Endothelial cell of umbilical vein (primary cell): ENCODE data around the gene ATP13A2.

Experiments
- CTCF ChIP-seq, 2 donors: IDR thresholded peaks; 1 replicate in 1 of 2; 2 replicates in 1 of 2; pipeline ENCODE4 v1.5.1; 2011; ENCODE audit warnings: low read length in 2 of 2, mild to moderate bottlenecking in 2 of 2, moderate library complexity in 2 of 2, control low read depth in 1 of 2, inconsistent platforms in 1 of 2, low read depth in 1 of 2; ENCODE audit not compliant: insufficient read depth in 1 of 2; ENCODE audit errors: extremely low read depth in 1 of 2
- EZH2 ChIP-seq: IDR thresholded peaks from 2 replicates; pipeline ENCODE4 v1.6.1; 2012; ENCODE audit warnings: borderline replicate concordance, low read depth, mild to moderate bottlenecking, moderate library complexity, low read length, inconsistent platforms; ENCODE audit not compliant: severe bottlenecking
- MAX ChIP-seq: IDR thresholded peaks from 2 replicates; pipeline ENCODE4 v1.6.1; 2011; ENCODE audit not compliant: insufficient read depth, insufficient read length
- POLR2AphosphoS5 ChIP-seq: IDR thresholded peaks from 2 replicates; pipeline ENCODE4 v1.6.1; 2012; ENCODE audit warnings: low read depth, mild to moderate bottlenecking, control low read depth, low read length, moderate library complexity; ENCODE audit not compliant: insufficient read depth

GRCh38 chr1:17061486-17061885, 49.8 kb upstream of the ATP13A2 start:
- TF ChIP-seq CTCF (IDR thresholded peaks at IDR 0.05; ENCODE audit: extremely low read depth in 1 of 2, insufficient read depth in 1 of 2, low read depth in 1 of 2, low read length in 2 of 2) (no peak), POLR2AphosphoS5 (no peak), MAX (no peak), EZH2 (no peak)
